ENCODE results near the gene PGS1.
A peak's percentile ranks its signal among the peaks of the same experiment; 100 is the strongest.

PGS1 gene

GRCh38 chr17:78428025-78428575, 49.7 kb downstream of the PGS1 start:
- DNase-seq (ENCODE audit: low spot score) = no peak

GRCh38 chr17:78428836-78429617, 50.6 kb downstream of the PGS1 start:
- no peak for DNase-seq (ENCODE audit: low spot score)

- DNase-seq (ENCODE audit: low spot score) = no peak
Measured at GRCh38 chr17:78429618-78429995, 51.2 kb downstream of the PGS1 start.

DNA sequence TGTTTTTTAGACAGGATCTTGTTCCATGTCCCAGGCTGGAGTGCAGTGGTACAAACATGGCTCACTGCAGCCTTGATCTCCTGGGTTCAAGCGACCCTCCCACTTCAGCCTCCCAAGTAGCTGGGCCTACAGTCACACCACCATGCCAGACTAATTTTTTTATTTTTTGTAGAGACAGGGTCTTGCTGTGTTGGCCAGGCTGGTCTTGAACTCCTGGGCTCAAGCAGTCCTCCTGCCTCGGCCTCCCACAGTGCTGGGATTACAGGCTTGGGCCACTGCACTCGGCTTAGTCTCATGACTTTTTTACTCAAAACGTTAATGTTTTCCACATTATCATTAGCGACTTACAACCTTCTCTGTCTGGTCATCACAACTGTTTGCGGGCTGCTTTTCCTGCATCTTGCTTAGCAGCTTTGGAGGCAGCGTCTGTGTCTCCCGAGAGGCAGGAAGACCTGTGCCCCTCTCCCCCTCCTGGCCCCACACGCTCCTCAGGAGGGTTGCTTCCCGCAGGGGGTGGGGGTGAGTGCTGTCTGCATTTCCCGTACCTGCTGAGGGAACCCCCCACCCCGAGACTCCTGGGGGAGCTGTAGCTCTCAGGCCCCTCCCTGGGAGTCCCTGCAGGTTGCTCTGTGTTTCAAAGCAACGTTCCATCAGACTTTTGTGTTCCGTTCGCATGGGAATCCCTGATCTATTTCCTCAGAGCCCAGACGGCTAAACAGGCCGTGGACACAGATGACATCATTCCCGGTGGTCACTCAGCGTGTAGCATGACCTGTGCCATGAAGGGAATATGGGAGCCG, 52.6 kb downstream of the PGS1 start:
- DNase-seq (ENCODE audit: low spot score) = no peak

- DNase-seq (ENCODE audit: low spot score) = no peak
Measured at GRCh38 chr17:78431692-78431958, 53.2 kb downstream of the PGS1 start.

DNA sequence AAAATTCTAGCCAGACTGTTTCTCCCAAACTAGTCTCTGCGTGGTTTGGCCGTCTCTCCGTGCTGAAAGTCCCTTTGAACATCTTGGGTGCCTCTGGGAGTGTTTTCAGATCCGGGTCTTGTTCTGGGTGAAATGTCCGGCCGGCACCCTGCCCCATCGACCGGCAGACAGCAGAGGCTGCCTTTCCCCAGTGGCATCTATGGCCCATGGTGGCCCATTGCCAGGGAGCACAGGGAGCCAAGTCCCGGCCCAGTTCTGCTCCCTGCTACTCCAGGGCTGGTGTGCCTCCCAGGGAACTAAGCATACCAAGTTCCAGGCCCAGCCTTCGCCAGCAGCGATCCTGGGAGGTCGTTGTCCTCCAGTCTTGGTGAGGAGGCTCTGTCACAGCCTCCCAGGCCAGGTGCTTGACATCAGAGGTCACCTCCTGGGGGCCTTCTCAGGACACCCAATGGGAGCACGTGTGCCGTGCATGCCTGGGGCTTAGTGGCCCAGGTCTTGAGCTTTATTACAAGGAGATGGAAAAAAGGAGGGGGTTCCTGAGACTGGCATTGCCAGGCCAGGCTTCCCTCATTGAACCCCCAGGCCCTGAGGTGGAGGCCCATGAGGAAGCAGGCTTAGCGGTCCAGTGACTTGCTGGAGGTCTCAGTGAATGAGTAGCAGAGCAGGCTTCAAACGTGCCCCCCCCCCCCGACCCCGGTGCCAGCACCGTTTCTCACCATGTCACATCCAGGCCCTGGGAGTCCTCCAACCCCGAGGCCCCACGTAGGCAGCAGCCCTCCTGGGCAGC, 54.0 kb downstream of the PGS1 start:
- no peak for DNase-seq (ENCODE audit: low spot score)

DNA sequence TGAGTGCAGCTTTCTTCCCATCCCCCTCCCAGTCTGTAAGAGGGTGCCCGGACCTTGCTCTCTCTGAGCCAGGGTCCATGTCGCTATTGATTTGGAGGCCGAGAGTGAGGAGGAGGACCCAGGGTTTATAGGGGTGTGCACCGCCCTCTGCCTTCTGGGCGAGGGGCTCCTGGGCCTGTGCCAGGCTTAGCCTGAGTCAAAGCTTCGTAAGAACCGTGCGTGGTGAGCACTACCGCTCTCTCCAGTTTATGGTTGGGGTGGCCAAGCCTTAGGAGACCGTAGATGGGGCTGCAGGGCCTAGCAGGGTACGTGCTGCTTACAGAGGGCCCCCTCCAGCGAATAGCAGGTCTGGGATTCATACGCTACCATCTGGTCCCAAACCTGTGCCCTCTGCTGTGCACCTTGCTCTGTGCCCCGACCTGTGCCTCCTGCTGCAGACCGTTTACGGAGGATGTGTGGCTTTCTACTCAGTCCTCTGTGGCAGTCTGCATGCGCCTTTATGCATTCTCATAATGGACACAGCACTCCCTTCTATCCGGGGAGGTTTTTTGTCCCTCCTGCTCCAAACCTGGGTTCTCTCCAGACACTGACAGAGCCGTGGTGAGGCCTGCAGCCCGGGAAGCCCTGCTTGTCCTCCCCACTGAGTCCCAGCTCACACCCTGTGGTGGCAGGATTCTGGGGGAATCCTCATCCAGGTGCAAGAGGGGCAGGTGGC, 54.7 kb downstream of the PGS1 start:
- no peak for DNase-seq (ENCODE audit: low spot score)

DNA sequence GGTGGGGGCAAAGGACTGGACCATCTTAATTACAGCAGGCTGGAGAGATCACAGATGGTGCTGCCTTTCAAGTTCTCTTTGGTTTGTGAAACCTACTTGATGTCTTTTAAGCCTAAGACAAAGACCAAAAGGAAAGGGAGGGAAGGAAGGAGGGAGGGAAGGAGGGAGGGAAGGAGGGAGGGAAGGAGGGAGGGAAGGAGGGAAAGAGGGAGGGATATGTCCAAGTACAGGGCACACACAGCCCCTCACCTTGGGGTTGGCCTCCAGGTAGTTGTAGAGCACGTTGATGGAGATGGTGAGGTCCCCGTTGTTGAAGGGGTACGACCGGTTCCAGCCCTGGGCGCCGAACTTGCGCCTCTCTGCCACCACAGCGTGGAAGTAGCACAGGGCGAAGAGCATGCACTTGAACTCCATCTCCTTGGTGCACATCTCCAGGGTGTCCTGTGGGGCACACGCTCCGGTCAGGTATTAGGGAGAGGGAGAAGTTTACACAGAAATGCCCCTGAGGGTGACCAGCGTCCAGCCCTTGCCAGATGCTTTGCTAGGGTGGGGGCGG, 55.4 kb downstream of the PGS1 start:
- no peak for DNase-seq (ENCODE audit: low spot score)

GRCh38 chr17:78434455-78435329, 56.2 kb downstream of the PGS1 start:
- DNase-seq (ENCODE audit: low spot score) = no peak

GRCh38 chr17:78435330-78436005, 57.0 kb downstream of the PGS1 start:
- DNase-seq (ENCODE audit: low spot score) = no peak

DNA sequence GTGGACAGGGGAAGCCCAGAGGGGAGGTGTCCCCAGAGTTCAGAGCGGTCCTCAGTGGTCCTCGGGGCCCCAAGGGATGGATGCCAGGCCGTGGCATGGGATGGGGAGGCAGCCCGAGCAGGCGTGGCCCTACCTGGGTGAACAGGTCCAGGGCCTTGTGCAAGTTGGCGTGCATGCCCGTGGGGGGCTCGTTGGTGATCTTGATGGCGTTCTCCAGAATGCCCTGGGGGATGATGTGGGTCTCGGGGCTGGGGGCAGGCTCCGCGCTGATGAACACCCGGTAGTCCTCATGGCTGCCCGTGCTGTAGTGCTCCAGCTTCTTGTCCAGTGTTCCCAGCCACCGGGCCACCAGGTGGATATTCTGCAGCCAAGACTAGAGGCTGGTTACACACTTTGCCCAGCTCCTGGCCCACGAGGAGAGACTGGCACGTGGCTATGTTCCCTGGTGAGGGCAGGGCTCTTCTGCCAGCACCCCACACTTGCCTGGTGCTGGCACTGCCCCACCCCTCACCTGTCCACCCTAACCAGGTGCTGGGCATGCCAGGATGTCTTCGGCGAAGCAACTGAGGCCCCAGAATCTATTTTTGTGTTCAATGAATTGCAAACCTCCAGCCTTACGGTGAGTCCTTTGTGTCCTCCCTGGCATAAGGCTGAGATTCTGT, 59.2 kb downstream of the PGS1 start:
- no peak for DNase-seq (ENCODE audit: low spot score)

DNA sequence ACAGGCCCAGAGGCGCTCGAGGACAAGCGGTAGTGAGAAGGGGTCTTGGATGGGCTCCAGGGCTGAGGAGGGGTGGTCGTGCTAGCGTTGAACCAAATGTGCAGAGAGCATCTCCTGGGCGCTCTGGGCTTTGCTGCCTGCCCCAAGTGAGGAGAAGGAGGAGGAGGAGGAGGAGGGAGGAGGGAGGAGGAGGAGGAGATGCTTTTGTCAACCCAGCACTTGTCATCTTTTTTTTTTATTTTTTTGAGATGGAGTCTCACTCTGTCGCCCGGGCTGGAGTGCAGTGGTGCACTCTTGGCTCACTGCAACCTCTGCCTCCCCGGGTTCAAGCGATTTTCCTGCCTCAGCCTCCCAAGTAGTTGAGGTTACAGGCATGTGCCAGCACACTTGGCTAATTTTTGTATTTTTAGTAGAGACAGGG, 59.8 kb downstream of the PGS1 start:
- no peak for DNase-seq (ENCODE audit: low spot score)

- DNase-seq (ENCODE audit: low spot score) = no peak
Measured at GRCh38 chr17:78438694-78439325, 60.4 kb downstream of the PGS1 start.

- DNase-seq (ENCODE audit: low spot score) = no peak
Measured at GRCh38 chr17:78441271-78441971, 63.0 kb downstream of the PGS1 start.

DNA sequence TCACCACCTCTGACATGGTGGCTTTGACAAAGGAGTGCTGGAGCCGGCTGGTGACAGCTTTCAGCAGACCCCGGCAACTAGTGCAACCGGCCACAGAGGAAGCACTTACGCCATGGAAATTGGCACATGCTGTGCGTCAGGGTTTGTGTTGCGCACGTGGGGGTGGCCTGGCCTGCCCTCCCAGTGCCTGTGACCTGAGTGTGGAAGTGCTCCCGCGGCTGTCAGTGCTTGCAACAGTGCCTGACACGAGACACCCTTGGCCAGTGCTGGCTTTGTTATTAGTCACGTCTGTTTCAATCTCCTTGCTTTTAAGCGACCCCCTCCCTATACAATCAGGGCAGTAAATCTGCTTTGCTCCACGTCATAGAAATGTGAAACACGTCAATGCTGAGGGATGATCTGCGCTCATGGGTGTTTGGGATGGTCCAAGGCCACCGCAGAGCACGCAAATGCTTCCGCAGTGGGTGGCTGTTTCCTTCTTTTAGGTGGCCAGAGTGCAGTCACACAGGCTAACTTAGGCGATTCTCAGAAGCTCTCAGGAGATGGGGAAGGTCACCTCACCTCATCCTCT, 64.3 kb downstream of the PGS1 start:
- peak; percentile 81 for DNase-seq (ENCODE audit: low spot score)

DNA sequence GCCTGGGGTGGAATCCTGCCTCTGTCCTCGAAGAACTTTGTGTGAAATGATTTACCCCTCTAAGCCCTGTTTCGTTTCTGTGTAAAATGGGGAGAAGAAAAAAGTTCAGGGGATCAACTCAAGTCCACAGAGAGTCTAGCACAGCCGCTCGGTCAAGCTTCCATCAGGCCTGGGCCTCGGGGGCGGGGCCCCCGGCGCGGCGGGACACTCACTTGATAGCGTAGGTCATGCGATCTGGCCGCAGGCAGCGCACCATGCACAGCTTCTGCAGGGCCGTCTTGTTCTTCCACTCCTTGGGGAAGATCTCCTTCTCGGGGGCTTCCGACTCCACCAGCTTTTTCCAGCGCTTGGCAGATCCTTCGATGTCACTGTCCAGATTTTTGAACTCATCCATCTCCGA, 65.9 kb downstream of the PGS1 start:
- DNase-seq (ENCODE audit: low spot score) = no peak

DNA sequence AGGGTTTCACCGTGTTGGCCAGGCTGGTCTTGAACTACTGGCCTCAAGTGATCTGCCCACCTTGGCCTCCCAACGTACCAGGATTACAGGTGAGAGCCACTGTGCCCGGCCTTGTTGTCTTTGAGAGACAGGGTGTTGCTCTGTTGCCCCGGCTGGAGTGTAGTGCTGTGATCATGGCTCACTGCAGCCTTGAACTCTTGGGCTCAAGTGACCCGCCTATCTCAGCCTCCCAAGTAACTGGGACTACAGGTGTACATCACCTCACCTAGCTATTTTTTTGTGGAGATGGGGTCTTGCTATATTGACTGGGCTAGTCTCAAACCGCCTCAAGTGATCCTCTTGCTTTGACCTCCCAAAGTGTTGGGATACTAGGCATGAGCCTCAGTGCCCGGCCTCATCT, 68.4 kb downstream of the PGS1 start:
- DNase-seq (ENCODE audit: low spot score) = no peak

DNA sequence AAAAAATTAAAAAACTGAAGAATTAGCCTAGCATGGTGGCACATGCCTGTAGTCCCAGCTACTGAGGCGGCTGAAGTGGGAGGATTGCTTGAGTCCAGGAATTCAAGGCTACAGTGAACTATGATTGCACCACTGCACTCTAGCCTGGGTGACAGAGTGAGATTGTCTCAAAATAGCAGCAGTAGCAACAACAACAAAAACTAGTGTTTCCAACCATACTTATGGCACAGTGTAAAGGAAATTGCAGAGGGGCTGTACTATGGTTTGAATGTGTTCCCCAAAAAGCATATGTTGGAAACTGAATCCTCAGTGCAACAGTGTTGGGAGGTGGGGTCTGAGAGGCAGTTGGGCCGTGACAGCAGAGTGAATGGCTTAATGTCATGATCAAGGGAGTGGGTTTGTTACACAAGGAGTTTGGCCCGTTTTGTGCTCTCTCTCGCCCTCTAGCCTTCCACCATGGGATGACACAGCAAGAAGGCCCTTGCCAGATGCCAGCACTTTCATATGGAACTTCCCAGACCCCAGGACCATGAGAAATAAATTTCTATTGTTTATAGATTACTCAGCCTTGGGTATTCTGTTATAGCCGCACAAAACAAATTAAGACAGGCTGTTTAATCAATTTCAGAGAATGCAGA, 70.0 kb downstream of the PGS1 start:
- DNase-seq (ENCODE audit: low spot score) = no peak
